Activated CD4-positive, alpha-beta T cell treated with anti-CD3 and anti-CD28 coated beads, Interleukin-2, amount 50 U/mL, for 4 hours (primary cell): ENCODE data around the gene C9orf85.
"Not testable (repeated sequence)": the region's sequence is repeated elsewhere in the genome, so short reads cannot be mapped to it uniquely, and the experiment has no call there.

Experiments
- DNase-seq, 2 experiments: peaks; one replicate each; pipeline ENCODE4 v3.0.0-alpha.2; 2020

Gene C9orf85, protein sequence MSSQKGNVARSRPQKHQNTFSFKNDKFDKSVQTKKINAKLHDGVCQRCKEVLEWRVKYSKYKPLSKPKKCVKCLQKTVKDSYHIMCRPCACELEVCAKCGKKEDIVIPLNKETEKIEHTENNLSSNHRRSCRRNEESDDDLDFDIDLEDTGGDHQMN

GRCh38 chr9:71911061-71911907 lies at the start of gene C9orf85, which contains the start of gene ABHD17B:
TSS of gene C9orf85 (plus strand) at chr9:71911639. CDS start at chr9:71911735, 96 bp downstream.
TSS of gene ABHD17B (minus strand) at chr9:71911193. CDS start at chr9:71875080, 36,113 bp downstream.
- DNase-seq = peak; percentile 95

DNA sequence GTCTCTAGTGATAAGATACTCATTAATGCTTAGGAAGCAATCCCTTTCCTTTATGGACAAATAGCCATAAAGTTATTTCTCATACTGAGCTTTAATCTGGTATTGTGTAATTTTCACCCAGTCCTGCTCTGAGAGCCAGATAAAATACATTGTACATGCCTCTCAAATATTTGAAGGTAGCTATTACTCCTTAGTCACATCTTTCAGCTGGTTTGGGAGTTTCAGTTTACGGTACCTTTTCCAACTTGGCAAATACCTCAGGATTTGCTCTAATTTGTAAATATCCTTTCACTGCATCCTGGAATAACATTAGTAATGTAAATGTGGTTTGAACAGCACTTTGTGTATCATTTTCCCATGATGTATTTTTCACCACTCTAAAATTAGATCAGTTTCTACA lies 47.8 kb upstream of the C9orf85 start:
- no peak for DNase-seq

DNA sequence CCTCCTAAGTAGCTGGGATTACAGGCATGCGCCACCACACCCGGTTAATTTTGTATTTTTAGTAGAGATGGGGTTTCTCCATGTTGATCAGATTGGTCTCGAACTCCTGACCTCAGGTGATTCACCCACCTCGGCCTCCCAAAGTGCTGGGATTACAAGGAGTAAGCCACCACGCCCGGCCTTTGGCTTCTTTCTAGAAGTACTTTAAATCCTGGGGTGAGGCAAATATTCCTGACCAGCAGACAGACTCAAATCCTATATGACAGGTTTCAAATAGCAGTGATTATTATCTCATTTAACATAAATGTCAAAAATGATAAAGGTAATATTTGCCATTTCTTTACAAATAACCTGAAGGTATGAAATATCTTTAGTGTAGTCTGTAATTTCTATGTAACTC lies 36.1 kb upstream of the C9orf85 start:
- no peak for DNase-seq

DNA sequence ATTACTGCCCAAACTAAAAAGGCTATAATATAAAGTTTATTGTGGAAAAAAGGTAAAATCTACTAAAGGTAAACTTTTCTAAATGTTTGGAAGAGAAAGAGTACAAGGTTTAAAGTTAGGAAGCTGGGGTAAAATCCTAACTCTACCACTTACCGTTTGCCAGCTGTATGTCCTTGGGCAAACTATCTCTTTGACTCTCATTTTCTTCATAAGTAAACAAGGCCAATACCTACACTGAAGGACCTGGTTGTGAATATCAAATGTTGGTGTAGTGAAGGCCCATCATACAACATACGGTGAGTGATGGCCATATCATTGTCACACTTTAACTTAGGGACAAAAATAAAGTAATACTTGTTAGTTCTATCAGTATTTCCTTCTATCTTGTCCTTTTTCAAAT lies 35.3 kb upstream of the C9orf85 start:
- DNase-seq = no peak

DNA sequence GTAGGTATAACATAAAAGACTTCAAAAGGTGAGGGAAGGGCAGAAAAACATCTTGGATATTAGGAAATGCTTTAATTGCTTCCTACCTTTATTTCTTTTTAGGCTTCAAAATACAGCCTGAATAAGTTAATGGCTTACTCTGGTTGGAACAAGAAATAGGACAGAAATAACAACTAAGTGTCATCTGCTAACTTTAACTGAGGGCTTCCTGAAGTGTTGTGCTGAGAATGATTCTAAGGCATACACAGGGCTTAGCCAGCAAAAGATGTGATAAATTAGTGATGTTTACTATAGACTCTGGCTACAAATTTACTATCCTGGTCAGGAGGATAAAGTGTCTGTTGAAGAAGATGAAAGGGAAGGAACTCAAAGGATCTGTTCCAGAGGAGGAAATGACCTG lies 34.6 kb upstream of the C9orf85 start:
- no peak for DNase-seq

DNA sequence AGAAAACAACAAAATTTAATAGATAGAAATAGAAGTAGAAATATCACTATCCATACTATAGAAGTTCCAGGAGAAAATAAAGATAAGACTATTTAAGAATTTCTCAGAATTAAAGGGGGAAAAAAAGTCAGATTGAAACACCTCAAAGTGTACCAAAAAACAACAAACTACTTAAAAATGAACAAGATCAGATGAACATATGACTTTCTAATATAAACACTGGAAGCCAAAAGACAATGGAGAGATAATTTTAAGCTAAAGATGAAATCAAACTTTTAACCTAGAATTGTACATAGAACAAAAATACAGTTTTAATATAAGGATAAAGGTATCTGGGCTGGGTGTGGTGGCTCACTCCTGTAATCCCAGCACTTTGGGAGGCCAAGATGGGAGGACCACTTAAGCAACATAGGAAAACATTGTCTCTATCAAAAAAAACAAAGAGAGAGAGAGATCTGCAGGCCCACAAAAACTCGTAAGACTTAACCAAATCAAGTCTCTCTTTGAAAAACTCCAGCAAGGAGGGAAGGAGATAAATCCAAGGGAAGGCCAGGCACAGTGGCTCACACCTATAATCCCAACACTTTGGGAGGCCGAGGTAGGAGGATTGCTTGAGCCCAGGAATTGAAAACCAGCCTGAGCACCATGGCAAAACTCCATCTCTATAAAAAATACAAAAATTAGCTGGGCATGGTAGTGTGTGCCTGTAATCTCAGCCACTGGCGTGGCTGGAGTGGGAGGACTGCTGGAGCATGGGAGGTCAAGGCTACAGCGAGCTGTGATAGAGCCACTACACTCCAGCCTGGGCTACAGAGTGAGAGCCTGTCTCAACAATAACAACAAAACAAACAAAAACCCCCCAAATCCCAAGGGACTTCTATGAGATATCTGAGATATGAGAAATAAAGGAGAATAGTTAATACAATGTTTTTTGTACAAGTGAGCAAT lies 32.8 kb upstream of the C9orf85 start:
- DNase-seq = no peak

DNA sequence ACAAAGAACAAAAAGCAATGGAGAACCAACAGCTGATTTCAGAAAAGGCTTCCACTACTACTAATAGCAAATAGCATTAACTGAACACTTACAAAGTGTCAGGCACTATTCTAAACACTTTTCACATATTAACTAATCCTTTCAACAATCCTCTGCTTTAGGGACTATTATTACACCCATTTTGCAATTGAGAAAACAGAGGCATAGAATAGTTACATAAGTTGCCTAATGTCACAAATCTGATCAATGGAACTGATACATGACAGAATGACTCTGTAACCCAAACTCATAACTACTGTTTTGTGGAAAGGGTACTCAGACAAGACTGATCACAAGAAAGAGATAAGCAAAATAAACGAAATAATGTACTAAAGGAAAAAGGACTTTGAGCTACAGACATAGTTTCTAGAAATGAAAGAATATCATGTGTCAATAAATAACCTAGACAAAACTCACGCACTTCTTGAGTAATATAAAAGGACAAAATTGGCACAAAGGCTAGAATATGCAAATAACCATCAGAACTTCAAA lies 31.7 kb upstream of the C9orf85 start:
- DNase-seq = no peak

GRCh38 chr9:71884005-71884404 lies 27.4 kb upstream of the C9orf85 start:
- no peak for DNase-seq

DNA sequence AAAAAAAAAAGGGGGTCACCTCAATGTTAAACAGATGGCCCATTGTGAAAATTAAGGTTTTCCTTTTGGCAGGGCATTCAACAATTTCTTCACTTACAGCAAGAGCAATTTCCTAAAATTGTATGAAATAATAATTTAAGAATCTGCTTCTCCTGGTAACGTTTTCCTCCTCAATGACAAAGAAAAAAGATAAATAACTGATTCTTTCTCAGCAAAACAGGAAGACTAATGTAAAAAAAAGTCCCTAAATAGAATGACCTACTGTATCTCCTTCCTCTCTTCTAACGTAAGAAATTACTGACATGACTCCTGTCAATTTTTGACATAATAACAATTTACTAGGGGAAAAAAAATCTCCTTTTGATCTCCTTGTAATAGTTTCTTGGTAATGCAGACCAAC lies 26.0 kb upstream of the C9orf85 start:
- no peak for DNase-seq

- DNase-seq = no peak
Measured at GRCh38 chr9:71886015-71886414, 25.4 kb upstream of the C9orf85 start.

- DNase-seq = no peak
Measured at GRCh38 chr9:71886541-71886940, 24.9 kb upstream of the C9orf85 start.

GRCh38 chr9:71887362-71887761 lies 24.1 kb upstream of the C9orf85 start:
- no peak for DNase-seq

- DNase-seq = no peak
Measured at GRCh38 chr9:71890042-71890679, 21.3 kb upstream of the C9orf85 start.

- no peak for DNase-seq
Measured at GRCh38 chr9:71891557-71892189, 19.8 kb upstream of the C9orf85 start.

GRCh38 chr9:71895117-71895516 lies 16.3 kb upstream of the C9orf85 start:
- no peak for DNase-seq

DNA sequence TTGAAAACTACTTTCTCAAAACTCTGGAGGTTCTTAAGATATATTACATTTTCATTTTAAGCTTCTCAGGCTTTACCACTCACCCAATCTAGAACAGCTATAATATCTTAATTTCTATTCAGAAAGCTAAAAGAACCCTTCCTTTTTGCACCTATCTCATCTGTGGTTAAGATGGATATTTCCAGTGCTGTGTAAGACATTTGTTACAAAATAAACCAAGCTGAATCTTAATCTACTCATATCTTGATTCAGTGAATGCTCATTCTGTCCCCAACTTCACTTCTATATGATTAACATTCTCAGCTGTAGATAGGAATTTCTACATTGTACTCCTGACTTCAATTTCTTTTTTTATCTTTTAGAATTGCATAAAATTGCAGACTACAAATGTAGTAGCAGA lies 15.5 kb upstream of the C9orf85 start:
- no peak for DNase-seq

GRCh38 chr9:71896761-71897160 lies 14.7 kb upstream of the C9orf85 start:
- no peak for DNase-seq

- DNase-seq = no peak
Measured at GRCh38 chr9:71897577-71897976, 13.9 kb upstream of the C9orf85 start.

DNA sequence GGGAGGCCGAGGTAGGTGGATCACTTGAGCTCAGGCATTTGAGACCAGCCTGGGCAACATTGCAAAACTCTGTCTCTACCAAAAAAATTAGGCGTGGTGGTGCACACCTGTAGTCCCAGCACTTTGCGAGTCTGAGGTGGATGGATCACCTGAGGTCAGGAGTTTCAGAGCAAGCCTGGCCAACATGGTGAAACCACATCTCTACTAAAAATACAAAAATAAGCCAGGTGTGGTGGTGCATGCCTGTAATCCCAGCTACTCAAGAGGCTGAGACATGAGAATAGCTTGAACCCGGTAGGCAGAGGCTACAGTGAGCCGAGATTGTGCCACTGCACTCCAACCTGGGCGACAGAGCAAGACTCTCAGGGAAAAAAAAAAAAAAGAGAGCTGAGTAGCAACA lies 12.7 kb upstream of the C9orf85 start:
- not testable (repeated sequence) for DNase-seq

DNA sequence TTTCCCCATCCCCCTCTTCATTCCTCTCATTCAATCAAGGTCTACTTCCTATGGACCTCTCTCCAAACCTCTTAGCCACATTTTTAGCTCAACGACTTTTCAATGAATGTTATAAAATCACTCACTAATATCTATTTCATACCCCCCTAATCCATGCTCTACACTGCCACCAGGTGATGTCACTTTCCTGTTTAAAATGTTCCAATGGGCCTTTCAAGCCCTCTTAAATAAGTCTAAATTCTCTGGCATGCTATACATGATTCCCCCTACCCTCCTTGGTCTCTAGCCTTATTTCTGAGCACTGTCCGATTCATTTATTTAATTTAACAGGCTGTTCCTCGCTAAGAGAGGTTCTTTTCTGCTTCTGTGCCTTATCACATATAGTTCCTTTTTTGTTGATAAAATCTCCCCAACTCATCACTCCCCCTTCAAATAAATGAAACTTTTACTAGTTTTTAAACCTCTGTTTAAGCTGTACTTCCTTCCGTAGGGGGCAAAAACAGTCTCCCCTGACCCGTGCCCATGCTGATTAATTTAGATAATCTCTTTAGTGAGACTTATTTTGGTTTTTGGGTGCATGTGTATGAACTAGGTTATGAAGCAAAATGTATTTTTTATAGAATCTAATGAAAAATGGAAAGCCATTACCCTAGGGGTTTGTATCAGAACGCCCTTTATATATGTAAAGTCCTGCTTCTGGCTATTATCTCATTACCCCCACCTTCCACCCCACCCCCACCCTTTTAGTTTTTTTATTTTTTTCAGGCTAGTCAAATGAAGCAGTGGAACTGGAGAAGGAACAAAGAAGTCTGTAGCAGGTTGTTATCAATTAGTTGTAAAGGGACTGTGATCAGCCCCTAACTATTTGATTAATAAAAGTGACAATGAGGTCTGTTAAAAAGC lies 9.5 kb upstream of the C9orf85 start:
- no peak for DNase-seq

DNA sequence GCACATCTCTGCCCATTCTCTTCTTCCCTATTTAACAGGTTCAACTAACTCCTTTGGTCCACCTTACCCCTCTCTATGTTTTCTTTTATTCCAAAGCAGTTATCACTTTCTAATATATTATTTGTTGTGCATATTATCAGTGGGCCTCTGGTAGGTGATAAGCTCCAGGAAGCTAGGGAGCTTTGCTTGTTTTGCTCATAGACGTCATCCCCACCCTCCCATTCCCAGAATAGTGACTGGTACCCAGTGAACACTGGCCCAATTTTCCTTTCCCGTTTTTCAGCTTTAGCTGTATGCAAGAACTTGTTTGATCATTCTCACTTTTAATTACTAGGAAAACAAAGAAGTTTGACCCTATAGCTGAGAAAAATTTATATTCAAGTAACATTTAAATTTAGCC lies 7.4 kb upstream of the C9orf85 start:
- DNase-seq = no peak
